ENCODE data around the gene PIK3R5. TPM values are rescaled to one million over a fixed set of nuclear protein-coding genes. Genes with fewer than 3 reads are reported as not detected.

The PIK3R5 gene
- total RNA-seq, 1 experiment from 2014 or later = 0.09 TPM

GRCh38 chr17:8898126-8898525 lies 67.4 kb downstream of the PIK3R5 start:
- no TSS peak for BruUV-seq (replicated peaks)
- DNase-seq (ENCODE audit: low spot score) = no peak
- POLR2A ChIA-PET (ENCODE audit: low non-redundant PET) = no interaction called here
- intact Hi-C loops (cut with micrococcal nuclease; ENCODE audit: unreplicated experiment) = loop anchor here (5.0 to 10.0 kb wide), 3 partner anchors 91 to 483 kb away; no protein-coding TSS in a partner anchor
- Histone ChIP-seq H3K9me3 (ENCODE audit: low read depth, low read length, poor library complexity, severe bottlenecking) (no peaks in the 10 kb centered on the region), H3K36me3 (ENCODE audit: insufficient read depth, low read length, poor library complexity, severe bottlenecking) (no peaks in the 10 kb centered on the region), H3K4me1 (ENCODE audit: insufficient read depth, low read length, poor library complexity, severe bottlenecking) (no peaks in the 10 kb centered on the region), H3K27ac (ENCODE audit: low read depth, low read length, poor library complexity, severe bottlenecking) (no peak overlapping the region), H3K4me3 (ENCODE audit: low read depth, low read length, poor library complexity, severe bottlenecking) (no peak overlapping the region), H3K27me3 (replicated peaks; ENCODE audit: insufficient read depth, low read depth, low read length, poor library complexity) (no peaks in the 10 kb centered on the region)
- CTCF ChIA-PET = no interaction called here
- no peak for TF ChIP-seq EZH2 (IDR thresholded peaks at IDR 0.05; ENCODE audit: borderline replicate concordance, low read depth, low read length, poor library complexity, severe bottlenecking)
- TF ChIP-seq CTCF (conservative IDR thresholded peaks at IDR 0.05; ENCODE audit: low read depth, low read length) = no peak

DNA sequence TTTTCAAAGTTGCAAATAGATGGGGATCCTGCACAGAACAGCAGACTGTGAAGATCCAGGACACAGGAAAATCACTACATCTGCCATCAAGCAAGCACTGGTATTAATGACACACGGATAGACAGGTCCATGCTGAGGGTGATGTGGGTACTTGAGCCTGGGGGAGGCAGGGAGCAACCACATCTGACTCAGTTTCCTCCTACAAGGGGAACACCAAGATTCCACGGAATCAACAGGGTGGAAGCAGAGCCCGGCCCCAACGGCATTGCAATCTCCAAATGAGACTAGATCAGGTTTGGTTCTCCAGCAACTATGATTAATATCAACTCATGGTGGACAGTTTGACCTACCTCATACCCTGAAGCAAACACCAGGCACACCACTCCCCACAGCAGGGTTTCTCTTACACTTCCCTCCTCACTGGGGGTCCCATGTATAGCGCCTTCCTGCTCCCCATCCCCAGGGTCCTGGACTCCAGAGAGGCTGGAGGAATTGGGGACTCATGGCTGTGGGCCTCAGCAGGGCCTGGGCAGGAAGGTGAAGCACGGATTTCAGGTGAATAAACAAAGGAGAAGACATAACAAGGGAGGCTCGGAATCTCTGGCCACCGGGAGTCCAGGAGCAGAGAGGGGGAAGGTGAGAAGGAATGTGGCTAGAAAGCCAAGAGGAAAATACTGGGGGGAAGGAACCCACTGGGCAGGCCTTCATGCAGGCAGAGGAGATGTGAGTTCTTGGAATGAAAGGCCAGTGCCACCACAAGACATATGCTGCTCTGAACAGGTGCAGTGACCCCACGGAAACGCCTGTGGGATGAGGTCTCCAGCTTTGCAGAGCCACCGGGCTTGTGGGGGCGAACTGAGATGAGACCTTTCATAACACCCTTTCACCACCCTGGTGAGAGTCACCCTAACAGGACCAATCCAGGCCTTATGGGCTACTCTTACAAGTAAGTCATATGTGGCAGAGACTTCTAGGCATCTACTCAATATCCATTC lies 68.6 kb downstream of the PIK3R5 start:
- intact Hi-C loops (cut with micrococcal nuclease; ENCODE audit: unreplicated experiment) = loop anchor here (5.0 to 10.0 kb wide), 3 partner anchors 90 to 482 kb away; no protein-coding TSS in a partner anchor
- H3K4me1 ChIP-seq (ENCODE audit: insufficient read depth, low read length, poor library complexity, severe bottlenecking) = no peaks in the 10 kb centered on the region
- H3K27me3 ChIP-seq (replicated peaks; ENCODE audit: insufficient read depth, low read depth, low read length, poor library complexity) = no peaks in the 10 kb centered on the region
- H3K9me3 ChIP-seq (ENCODE audit: low read depth, low read length, poor library complexity, severe bottlenecking) = no peaks in the 10 kb centered on the region
- no peaks in the 10 kb centered on the region for H3K36me3 ChIP-seq (ENCODE audit: insufficient read depth, low read length, poor library complexity, severe bottlenecking)
- TF ChIP-seq CTCF (conservative IDR thresholded peaks at IDR 0.05; ENCODE audit: low read depth, low read length) = no peak
- no peak for TF ChIP-seq EZH2 (IDR thresholded peaks at IDR 0.05; ENCODE audit: borderline replicate concordance, low read depth, low read length, poor library complexity, severe bottlenecking)
- CTCF ChIA-PET = no interaction called here
- BruUV-seq (replicated peaks) = no TSS peak
- no peak overlapping the region for H3K27ac ChIP-seq (ENCODE audit: low read depth, low read length, poor library complexity, severe bottlenecking)
- no peak for DNase-seq (ENCODE audit: low spot score)
- POLR2A ChIA-PET (ENCODE audit: low non-redundant PET) = no interaction called here
- no peak overlapping the region for H3K4me3 ChIP-seq (ENCODE audit: low read depth, low read length, poor library complexity, severe bottlenecking)

DNA sequence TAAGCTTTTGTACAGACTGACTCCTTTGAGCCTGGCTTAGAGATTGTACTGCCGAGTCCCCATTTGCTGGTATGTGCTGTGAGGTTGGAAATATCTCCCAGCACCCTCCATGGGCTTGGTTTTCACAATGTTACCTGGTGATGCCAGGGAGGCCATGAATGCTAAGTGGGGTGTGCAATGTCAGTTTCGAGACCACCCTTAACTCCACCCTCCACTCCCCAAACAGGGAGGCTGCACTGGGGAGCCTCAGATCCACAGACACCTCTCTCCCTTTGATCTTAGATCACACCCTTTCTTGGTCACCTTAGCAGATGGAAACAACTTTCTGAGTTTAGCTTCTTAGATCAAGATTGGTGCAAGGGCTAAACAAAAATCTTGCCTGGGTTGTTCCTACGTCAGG lies 69.4 kb downstream of the PIK3R5 start:
- intact Hi-C loops (cut with micrococcal nuclease; ENCODE audit: unreplicated experiment) = loop anchor here (5.0 to 10.0 kb wide), 3 partner anchors 89 to 481 kb away; no protein-coding TSS in a partner anchor
- no peak for TF ChIP-seq EZH2 (IDR thresholded peaks at IDR 0.05; ENCODE audit: borderline replicate concordance, low read depth, low read length, poor library complexity, severe bottlenecking)
- no peak for TF ChIP-seq CTCF (conservative IDR thresholded peaks at IDR 0.05; ENCODE audit: low read depth, low read length)
- H3K27me3 ChIP-seq (replicated peaks; ENCODE audit: insufficient read depth, low read depth, low read length, poor library complexity) = no peaks in the 10 kb centered on the region
- no peak overlapping the region for H3K4me3 ChIP-seq (ENCODE audit: low read depth, low read length, poor library complexity, severe bottlenecking)
- ChIA-PET POLR2A (ENCODE audit: low non-redundant PET) (no interaction called here), CTCF (no interaction called here)
- BruUV-seq (replicated peaks) = no TSS peak
- H3K4me1 ChIP-seq (ENCODE audit: insufficient read depth, low read length, poor library complexity, severe bottlenecking) = no peaks in the 10 kb centered on the region
- H3K9me3 ChIP-seq (ENCODE audit: low read depth, low read length, poor library complexity, severe bottlenecking) = no peaks in the 10 kb centered on the region
- H3K36me3 ChIP-seq (ENCODE audit: insufficient read depth, low read length, poor library complexity, severe bottlenecking) = no peaks in the 10 kb centered on the region
- no peak overlapping the region for H3K27ac ChIP-seq (ENCODE audit: low read depth, low read length, poor library complexity, severe bottlenecking)
- no peak for DNase-seq (ENCODE audit: low spot score)

Data from A673 (cell line).